ENCODE results near the gene DNLZ. TPM values are rescaled to one million over a fixed set of nuclear protein-coding genes. Genes with fewer than 3 reads are reported as not detected.

DNLZ gene
- total and polyA plus RNA-seq, 4 donors, result 12.4 to 18.1 (median 14.9) TPM

Other genes starting within 250 kb of the DNLZ start
- gene TMEM250, start 244.9 kb downstream of the DNLZ start, total RNA-seq, result 10 to 100 TPM; 22.0 to 25.1 TPM
- gene TMEM250, start 244.9 kb downstream of the DNLZ start, polyA plus RNA-seq, result 10 to 100 TPM; 14.9 to 19.0 TPM
- gene LHX3, start 158.6 kb downstream of the DNLZ start, total RNA-seq, result not detected
- not detected for gene LHX3, start 158.6 kb downstream of the DNLZ start, polyA plus RNA-seq
- gene QSOX2, start 117.9 kb downstream of the DNLZ start, total RNA-seq, result 1 to 10 TPM; 6.8 to 7.9 TPM
- 1 to 10 TPM; 1.0 to 5.7 TPM for gene QSOX2, start 117.9 kb downstream of the DNLZ start, polyA plus RNA-seq
- not detected for gene CCDC187, start 59.6 kb downstream of the DNLZ start, total RNA-seq
- not detected for gene CCDC187, start 59.6 kb downstream of the DNLZ start, polyA plus RNA-seq
- gene GPSM1, start 36.2 kb downstream of the DNLZ start, total RNA-seq, result 10 to 100 TPM; 22.7 to 28.9 TPM
- 10 to 100 TPM in 1 of 2 donors, 1 to 10 TPM in 1; 6.9 to 53.7 TPM for gene GPSM1, start 36.2 kb downstream of the DNLZ start, polyA plus RNA-seq
- gene CARD9, start 9.9 kb upstream of the DNLZ start, total RNA-seq, result 1 to 10 TPM; 2.6 to 5.3 TPM
- 1 to 10 TPM; 1.4 to 4.4 TPM for gene CARD9, start 9.9 kb upstream of the DNLZ start, polyA plus RNA-seq
- gene SNAPC4, start 36.4 kb upstream of the DNLZ start, total RNA-seq, result 1 to 10 TPM; 6.8 to 7.7 TPM
- gene SNAPC4, start 36.4 kb upstream of the DNLZ start, polyA plus RNA-seq, result 10 to 100 TPM in 1 of 2 donors, 1 to 10 TPM in 1; 1.6 to 13.9 TPM
- gene ENTR1, start 46.9 kb upstream of the DNLZ start, total RNA-seq, result 10 to 100 TPM; 27.1 to 39.0 TPM
- 10 to 100 TPM; 15.0 to 47.2 TPM for gene ENTR1, start 46.9 kb upstream of the DNLZ start, polyA plus RNA-seq
- gene PMPCA, start 46.9 kb upstream of the DNLZ start, total RNA-seq, result 10 to 100 TPM; 31.2 to 38.8 TPM
- gene PMPCA, start 46.9 kb upstream of the DNLZ start, polyA plus RNA-seq, result 10 to 100 TPM; 16.2 to 72.0 TPM
- 10 to 100 TPM in 1 of 2 donors, 1 to 10 TPM in 1; 8.6 to 14.9 TPM for gene INPP5E, start 76.1 kb upstream of the DNLZ start, total RNA-seq
- gene INPP5E, start 76.1 kb upstream of the DNLZ start, polyA plus RNA-seq, result 10 to 100 TPM in 1 of 2 donors, 1 to 10 TPM in 1; 2.8 to 15.6 TPM
- 10 to 100 TPM; 57.1 to 59.1 TPM for gene SEC16A, start 119.3 kb upstream of the DNLZ start, total RNA-seq
- 10 to 100 TPM; 11.1 to 61.0 TPM for gene SEC16A, start 119.3 kb upstream of the DNLZ start, polyA plus RNA-seq
- 10 to 100 TPM; 47.4 to 81.6 TPM for gene NOTCH1, start 182.3 kb upstream of the DNLZ start, total RNA-seq
- 1 to 10 TPM; 3.1 to 8.5 TPM for gene NOTCH1, start 182.3 kb upstream of the DNLZ start, polyA plus RNA-seq

Data from aorta (tissue), 4 donors.